ENCODE data around the gene FAT4. TPM values are rescaled to one million over a fixed set of nuclear protein-coding genes. Genes with fewer than 3 reads are reported as not detected.
A peak's percentile ranks its signal among the peaks of the same experiment; 100 is the strongest.

FAT4 gene
- total and polyA plus RNA-seq, 12 donors = 1.7 to 16.5 (median 11.4) TPM

GRCh38 chr4:125350470-125351135 is 35.8 kb downstream of the FAT4 start:
- 79 to 86% methylated on average over 4 of the region's 4 CpGs for WGBS, 2 donors
- Histone ChIP-seq H3K4me1 (peaks cover 0 to 15% (median 0%) of the 10 kb centered on the region in 9 donors), H3K27me3 (no peaks in the 10 kb centered on the region), H3K36me3 (no peaks in the 10 kb centered on the region), H3K27ac (no peak overlapping the region), H3K9me3 (no peaks in the 10 kb centered on the region), H3K4me3 (no peak overlapping the region)
- ATAC-seq (no peak), DNase-seq (no peak)
- TF ChIP-seq CTCF (IDR thresholded peaks at IDR 0.05) = no peak
- intact Hi-C loops (cut with DNase I) = no loop called here

GRCh38 chr4:125352521-125352920 is 37.8 kb downstream of the FAT4 start:
- DNase-seq = no peak
- intact Hi-C loops (cut with DNase I) = no loop called here
- ATAC-seq = no peak
- no peaks in the 10 kb centered on the region for H3K27me3 ChIP-seq
- peaks cover 0 to 15% (median 0%) of the 10 kb centered on the region in 9 donors for H3K4me1 ChIP-seq
- 59 to 69% methylated on average over 1 of the region's 1 CpG for WGBS, 2 donors
- H3K36me3 ChIP-seq = no peaks in the 10 kb centered on the region
- H3K27ac ChIP-seq = peak overlapping the region in 2 of 10 donors; percentile 1 to 15
- no peak for TF ChIP-seq CTCF (IDR thresholded peaks at IDR 0.05)
- H3K4me3 ChIP-seq = no peak overlapping the region
- no peaks in the 10 kb centered on the region for H3K9me3 ChIP-seq

GRCh38 chr4:125353131-125353530 is 38.4 kb downstream of the FAT4 start:
- Histone ChIP-seq H3K27ac (peak overlapping the region in 3 of 10 donors; percentile 1 to 15 (median 12)), H3K27me3 (no peaks in the 10 kb centered on the region), H3K9me3 (no peaks in the 10 kb centered on the region), H3K4me3 (no peak overlapping the region), H3K36me3 (no peaks in the 10 kb centered on the region), H3K4me1 (peaks cover 0 to 15% (median 0%) of the 10 kb centered on the region in 9 donors)
- 71 to 89% methylated on average over 1 of the region's 1 CpG for WGBS, 2 donors
- TF ChIP-seq CTCF (IDR thresholded peaks at IDR 0.05) = no peak
- no peak for ATAC-seq
- no peak for DNase-seq
- intact Hi-C loops (cut with DNase I) = no loop called here

- no peak for DNase-seq
- no peak for TF ChIP-seq CTCF (IDR thresholded peaks at IDR 0.05)
- intact Hi-C loops (cut with DNase I) = no loop called here
- WGBS, 2 donors = 66 to 75% methylated on average over 2 of the region's 2 CpGs
- Histone ChIP-seq H3K4me3 (no peak overlapping the region), H3K36me3 (no peaks in the 10 kb centered on the region), H3K27me3 (no peaks in the 10 kb centered on the region), H3K4me1 (peaks cover 0 to 22% (median 0%) of the 10 kb centered on the region in 9 donors), H3K9me3 (no peaks in the 10 kb centered on the region), H3K27ac (no peak overlapping the region)
- no peak for ATAC-seq
Measured at GRCh38 chr4:125355791-125356190, 41.0 kb downstream of the FAT4 start.
